Measurements from ENCODE around the gene RBFOX2.
"Not testable (repeated sequence)": the region's sequence is repeated elsewhere in the genome, so short reads cannot be mapped to it uniquely, and the experiment has no call there.

Gene RBFOX2

GRCh38 chr22:36039125-36039524 is 10.5 kb upstream of the RBFOX2 start:
- DNase-seq (ENCODE audit: low read depth), result no peak

GRCh38 chr22:36037102-36037758 is 8.6 kb upstream of the RBFOX2 start:
- DNase-seq (ENCODE audit: low read depth), result no peak

- DNase-seq (ENCODE audit: low read depth), result no peak
Observed at GRCh38 chr22:36036167-36036624, 7.6 kb upstream of the RBFOX2 start.

GRCh38 chr22:36032611-36033010 is 4.0 kb upstream of the RBFOX2 start:
- DNase-seq (ENCODE audit: low read depth), result no peak

GRCh38 chr22:36029406-36029755 is 757 bp upstream of the RBFOX2 start:
- no peak for DNase-seq (ENCODE audit: low read depth)

- DNase-seq (ENCODE audit: low read depth), result peak; percentile 14
Observed at GRCh38 chr22:36027935-36028645, 534 bp downstream of the RBFOX2 start.

- no peak for DNase-seq (ENCODE audit: low read depth)
Observed at GRCh38 chr22:36027579-36027934, 1.1 kb downstream of the RBFOX2 start.

GRCh38 chr22:36026741-36027140 is 1.9 kb downstream of the RBFOX2 start:
- no peak for DNase-seq (ENCODE audit: low read depth)

GRCh38 chr22:36022697-36023096 is 5.9 kb downstream of the RBFOX2 start:
- DNase-seq (ENCODE audit: low read depth), result no peak

- DNase-seq (ENCODE audit: low read depth), result no peak
Observed at GRCh38 chr22:36022162-36022561, 6.5 kb downstream of the RBFOX2 start.

- DNase-seq (ENCODE audit: low read depth), result no peak
Observed at GRCh38 chr22:36021606-36022153, 6.9 kb downstream of the RBFOX2 start.

GRCh38 chr22:36020865-36021264 is 7.8 kb downstream of the RBFOX2 start:
- DNase-seq (ENCODE audit: low read depth), result not testable (repeated sequence)

- DNase-seq (ENCODE audit: low read depth), result no peak
Observed at GRCh38 chr22:36017651-36018091, 11.0 kb downstream of the RBFOX2 start.

- DNase-seq (ENCODE audit: low read depth), result no peak
Observed at GRCh38 chr22:36016684-36017083, 11.9 kb downstream of the RBFOX2 start.

- DNase-seq (ENCODE audit: low read depth), result no peak
Observed at GRCh38 chr22:36015811-36016529, 12.7 kb downstream of the RBFOX2 start.

GRCh38 chr22:36015155-36015810 is 13.3 kb downstream of the RBFOX2 start:
- no peak for DNase-seq (ENCODE audit: low read depth)

GRCh38 chr22:36014546-36015074 is 14.0 kb downstream of the RBFOX2 start:
- DNase-seq (ENCODE audit: low read depth), result no peak

- DNase-seq (ENCODE audit: low read depth), result no peak
Observed at GRCh38 chr22:36012332-36012731, 16.3 kb downstream of the RBFOX2 start.

- no peak for DNase-seq (ENCODE audit: low read depth)
Observed at GRCh38 chr22:36010882-36011281, 17.7 kb downstream of the RBFOX2 start.

GRCh38 chr22:36010090-36010489 is 18.5 kb downstream of the RBFOX2 start:
- DNase-seq (ENCODE audit: low read depth), result no peak

GRCh38 chr22:36009085-36009484 is 19.5 kb downstream of the RBFOX2 start:
- DNase-seq (ENCODE audit: low read depth), result no peak

- DNase-seq (ENCODE audit: low read depth), result no peak
Observed at GRCh38 chr22:36008565-36008964, 20.1 kb downstream of the RBFOX2 start.
